Measurements from ENCODE around the gene SLC9A9.

DNA sequence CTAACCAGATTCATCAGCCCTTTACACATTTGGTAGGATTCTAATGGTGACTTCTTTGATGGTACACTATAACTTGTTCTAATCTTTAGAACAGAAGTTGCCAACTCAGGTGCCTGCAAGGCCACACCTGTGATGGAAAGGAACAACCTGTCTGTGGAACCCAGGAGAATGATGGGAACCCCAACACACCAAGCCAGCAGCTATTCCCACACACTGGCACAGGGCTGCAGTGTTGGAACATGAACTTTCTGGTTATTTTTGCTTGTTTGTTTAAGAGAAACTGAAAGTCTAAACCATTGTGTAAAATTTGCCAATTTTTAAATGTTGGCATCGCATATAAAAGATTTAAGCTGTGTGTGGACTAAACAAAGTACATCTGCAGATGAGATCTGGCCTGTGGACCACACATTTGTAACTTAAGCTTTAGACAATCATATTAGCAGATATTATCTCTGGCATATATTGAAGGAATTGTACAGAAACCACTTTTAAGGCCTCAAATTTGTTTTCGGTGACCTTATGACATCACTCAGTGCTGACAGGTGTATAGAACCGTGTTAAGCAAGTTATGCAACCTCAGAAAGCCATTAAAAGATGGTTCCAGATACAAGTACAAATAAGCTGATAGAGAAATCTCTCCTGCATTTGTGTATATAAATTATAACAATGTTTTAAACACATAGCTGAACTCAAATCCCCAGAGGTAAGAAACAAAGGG lies 242.9 kb downstream of the SLC9A9 start:
- TF ChIP-seq POLR2A (IDR thresholded peaks at IDR 0.05; ENCODE audit: low read length): no peak
- TF ChIP-seq GATA1 (IDR thresholded peaks at IDR 0.05; ENCODE audit: low read depth, low read length): no peak
